HG03469 (cell line): ENCODE measurements around the gene RNF4.
"Not testable (repeated sequence)": the region's sequence is repeated elsewhere in the genome, so short reads cannot be mapped to it uniquely, and the experiment has no call there.

Experiments
- ATAC-seq: cut with Tn5 transposase; IDR thresholded peaks from one replicate; pipeline ENCODE4 v1.9.1; 2021; ENCODE audit warnings: mild to moderate bottlenecking, moderate library complexity, moderate number of reproducible peaks; ENCODE audit not compliant: unreplicated experiment

Gene RNF4

GRCh38 chr4:2485956-2486355 lies 17.1 kb downstream of the RNF4 start:
- no peak for ATAC-seq

GRCh38 chr4:2486981-2487380 lies 18.1 kb downstream of the RNF4 start:
- no peak for ATAC-seq

- ATAC-seq, result no peak
Observed at GRCh38 chr4:2487632-2488031, 18.7 kb downstream of the RNF4 start.

GRCh38 chr4:2489081-2489805 lies 20.3 kb downstream of the RNF4 start:
- no peak for ATAC-seq

GRCh38 chr4:2489841-2490552 lies 21.1 kb downstream of the RNF4 start:
- no peak for ATAC-seq

- ATAC-seq, result no peak
Observed at GRCh38 chr4:2492970-2493369, 24.1 kb downstream of the RNF4 start.

GRCh38 chr4:2494992-2495391 lies 26.1 kb downstream of the RNF4 start:
- no peak for ATAC-seq

GRCh38 chr4:2497324-2497723 lies 28.4 kb downstream of the RNF4 start:
- ATAC-seq, result no peak

GRCh38 chr4:2497931-2498330 lies 29.0 kb downstream of the RNF4 start:
- ATAC-seq, result peak; percentile 82

- no peak for ATAC-seq
Observed at GRCh38 chr4:2500547-2500946, 31.6 kb downstream of the RNF4 start.

- ATAC-seq, result no peak
Observed at GRCh38 chr4:2501034-2501594, 32.2 kb downstream of the RNF4 start.

GRCh38 chr4:2503809-2504208 lies 34.9 kb downstream of the RNF4 start:
- no peak for ATAC-seq

- no peak for ATAC-seq
Observed at GRCh38 chr4:2507259-2507658, 38.4 kb downstream of the RNF4 start.

GRCh38 chr4:2507855-2508254 lies 38.9 kb downstream of the RNF4 start:
- ATAC-seq, result no peak

- no peak for ATAC-seq
Observed at GRCh38 chr4:2510351-2511259, 41.7 kb downstream of the RNF4 start.

GRCh38 chr4:2511645-2512131 lies 42.8 kb downstream of the RNF4 start:
- no peak for ATAC-seq

- no peak for ATAC-seq
Observed at GRCh38 chr4:2512396-2513135, 43.7 kb downstream of the RNF4 start.

- not testable (repeated sequence) for ATAC-seq
Observed at GRCh38 chr4:2514193-2514592, 45.3 kb downstream of the RNF4 start.

GRCh38 chr4:2514944-2515343 lies 46.0 kb downstream of the RNF4 start:
- not testable (repeated sequence) for ATAC-seq

GRCh38 chr4:2515830-2516550 lies 47.1 kb downstream of the RNF4 start:
- no peak for ATAC-seq
